ENCODE results near the gene PPP6C. TPM values are rescaled to one million over a fixed set of nuclear protein-coding genes. Genes with fewer than 3 reads are reported as not detected.

The PPP6C gene
- total and polyA plus RNA-seq, 2 of the 13 experiments (the other 11 are each of a cell fraction or from before 2014, with no cell fraction given), result 18.5 to 20.9 TPM

DNA sequence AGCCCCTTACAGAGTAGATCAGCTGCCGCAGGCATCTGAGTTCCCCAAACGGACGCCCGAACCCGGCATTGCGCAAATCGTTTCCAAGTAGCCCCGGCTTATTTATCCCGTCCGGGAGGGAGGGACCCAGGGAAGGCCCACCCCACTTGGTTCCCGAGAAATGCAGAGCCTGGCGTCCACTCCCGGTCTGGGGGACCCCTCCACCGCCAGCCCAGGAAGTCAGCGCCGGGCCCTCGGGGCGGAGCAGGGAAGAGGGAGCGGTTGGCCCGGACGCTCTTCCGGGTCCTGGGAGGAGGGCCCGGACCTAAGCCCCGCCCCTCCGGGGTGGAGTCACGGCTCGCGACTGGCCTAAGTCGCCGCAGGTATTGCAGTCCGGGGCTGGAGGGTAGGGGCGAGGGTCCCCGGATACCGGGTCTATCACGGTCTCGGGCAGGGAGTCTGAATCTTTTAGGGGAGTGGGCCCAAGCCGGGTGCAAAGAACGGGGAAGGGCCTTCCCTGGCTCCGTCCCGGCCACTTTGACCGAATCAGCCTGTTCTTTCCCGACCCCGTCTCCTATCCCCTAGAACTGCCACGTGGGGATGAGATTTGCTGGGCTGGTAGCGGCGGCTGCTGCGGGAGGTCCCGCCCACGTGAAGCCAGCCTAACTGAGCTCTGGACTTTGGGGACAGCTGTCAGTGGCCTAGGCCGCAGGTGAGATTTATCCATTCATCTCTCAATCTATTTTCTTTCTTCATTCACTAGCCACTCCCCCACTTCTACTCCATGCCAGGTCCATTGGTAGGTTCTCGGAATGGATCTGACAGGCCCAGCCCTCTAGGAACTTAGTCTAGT is 10.8 kb upstream of the PPP6C start, which contains the start of gene RABEPK (continued):
- peak; percentile 30; the same call in 1 of the 2 replicates for TF ChIP-seq MED13 (CRISPR knock-in tag; IDR thresholded peaks at IDR 0.05)
- TF ChIP-seq ARNT2 (CRISPR knock-in tag; IDR thresholded peaks at IDR 0.05; ENCODE audit: low read depth), result peak; percentile 55; the same call in 1 of the 2 replicates
- TF ChIP-seq, protein P1, sequence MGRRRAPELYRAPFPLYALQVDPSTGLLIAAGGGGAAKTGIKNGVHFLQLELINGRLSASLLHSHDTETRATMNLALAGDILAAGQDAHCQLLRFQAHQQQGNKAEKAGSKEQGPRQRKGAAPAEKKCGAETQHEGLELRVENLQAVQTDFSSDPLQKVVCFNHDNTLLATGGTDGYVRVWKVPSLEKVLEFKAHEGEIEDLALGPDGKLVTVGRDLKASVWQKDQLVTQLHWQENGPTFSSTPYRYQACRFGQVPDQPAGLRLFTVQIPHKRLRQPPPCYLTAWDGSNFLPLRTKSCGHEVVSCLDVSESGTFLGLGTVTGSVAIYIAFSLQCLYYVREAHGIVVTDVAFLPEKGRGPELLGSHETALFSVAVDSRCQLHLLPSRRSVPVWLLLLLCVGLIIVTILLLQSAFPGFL (CRISPR knock-in tag; IDR thresholded peaks at IDR 0.05), result no peak; the same call in 1 of the 2 replicates
- peak; percentile 49; the same call in 1 of the 2 replicates for TF ChIP-seq MED1 (CRISPR knock-in tag; IDR thresholded peaks at IDR 0.05)
- TF ChIP-seq ZNF124 (CRISPR knock-in tag; IDR thresholded peaks at IDR 0.05), result peak; percentile 81
- TF ChIP-seq, protein P2, sequence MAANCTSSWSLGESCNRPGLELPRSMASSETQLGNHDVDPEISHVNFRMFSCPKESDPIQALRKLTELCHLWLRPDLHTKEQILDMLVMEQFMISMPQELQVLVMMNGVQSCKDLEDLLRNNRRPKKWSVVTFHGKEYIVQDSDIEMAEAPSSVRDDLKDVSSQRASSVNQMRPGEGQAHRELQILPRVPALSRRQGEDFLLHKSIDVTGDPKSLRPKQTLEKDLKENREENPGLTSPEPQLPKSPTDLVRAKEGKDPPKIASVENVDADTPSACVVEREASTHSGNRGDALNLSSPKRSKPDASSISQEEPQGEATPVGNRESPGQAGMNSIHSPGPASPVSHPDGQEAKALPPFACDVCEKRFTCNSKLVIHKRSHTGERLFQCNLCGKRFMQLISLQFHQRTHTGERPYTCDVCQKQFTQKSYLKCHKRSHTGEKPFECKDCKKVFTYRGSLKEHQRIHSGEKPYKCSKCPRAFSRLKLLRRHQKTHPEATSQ (CRISPR knock-in tag; IDR thresholded peaks at IDR 0.05; ENCODE audit: borderline replicate concordance), result no peak
- no peak for TF ChIP-seq ZKSCAN8 (CRISPR knock-in tag; IDR thresholded peaks at IDR 0.05; ENCODE audit: borderline replicate concordance)
- 0 out of 2 replicates have a peak, but pooled peaks have one; percentile 51 for TF ChIP-seq ZSCAN12 (CRISPR knock-in tag; IDR thresholded peaks at IDR 0.05)
- no peak for TF ChIP-seq ZNF432 (CRISPR knock-in tag; IDR thresholded peaks at IDR 0.05; ENCODE audit: borderline replicate concordance)
- TF ChIP-seq ZNF274 (CRISPR knock-in tag; IDR thresholded peaks at IDR 0.05), result peak; percentile 82
- peak; percentile 64; the same call in 1 of the 2 replicates for TF ChIP-seq TARDBP (CRISPR knock-in tag; IDR thresholded peaks at IDR 0.05)
- peak; percentile 70 for TF ChIP-seq GABPA (IDR thresholded peaks at IDR 0.05; ENCODE audit: low read depth, low read length)
- peak; percentile 86 for TF ChIP-seq GABPA (CRISPR knock-in tag; IDR thresholded peaks at IDR 0.05; ENCODE audit: low read depth)
- TF ChIP-seq, protein P3, sequence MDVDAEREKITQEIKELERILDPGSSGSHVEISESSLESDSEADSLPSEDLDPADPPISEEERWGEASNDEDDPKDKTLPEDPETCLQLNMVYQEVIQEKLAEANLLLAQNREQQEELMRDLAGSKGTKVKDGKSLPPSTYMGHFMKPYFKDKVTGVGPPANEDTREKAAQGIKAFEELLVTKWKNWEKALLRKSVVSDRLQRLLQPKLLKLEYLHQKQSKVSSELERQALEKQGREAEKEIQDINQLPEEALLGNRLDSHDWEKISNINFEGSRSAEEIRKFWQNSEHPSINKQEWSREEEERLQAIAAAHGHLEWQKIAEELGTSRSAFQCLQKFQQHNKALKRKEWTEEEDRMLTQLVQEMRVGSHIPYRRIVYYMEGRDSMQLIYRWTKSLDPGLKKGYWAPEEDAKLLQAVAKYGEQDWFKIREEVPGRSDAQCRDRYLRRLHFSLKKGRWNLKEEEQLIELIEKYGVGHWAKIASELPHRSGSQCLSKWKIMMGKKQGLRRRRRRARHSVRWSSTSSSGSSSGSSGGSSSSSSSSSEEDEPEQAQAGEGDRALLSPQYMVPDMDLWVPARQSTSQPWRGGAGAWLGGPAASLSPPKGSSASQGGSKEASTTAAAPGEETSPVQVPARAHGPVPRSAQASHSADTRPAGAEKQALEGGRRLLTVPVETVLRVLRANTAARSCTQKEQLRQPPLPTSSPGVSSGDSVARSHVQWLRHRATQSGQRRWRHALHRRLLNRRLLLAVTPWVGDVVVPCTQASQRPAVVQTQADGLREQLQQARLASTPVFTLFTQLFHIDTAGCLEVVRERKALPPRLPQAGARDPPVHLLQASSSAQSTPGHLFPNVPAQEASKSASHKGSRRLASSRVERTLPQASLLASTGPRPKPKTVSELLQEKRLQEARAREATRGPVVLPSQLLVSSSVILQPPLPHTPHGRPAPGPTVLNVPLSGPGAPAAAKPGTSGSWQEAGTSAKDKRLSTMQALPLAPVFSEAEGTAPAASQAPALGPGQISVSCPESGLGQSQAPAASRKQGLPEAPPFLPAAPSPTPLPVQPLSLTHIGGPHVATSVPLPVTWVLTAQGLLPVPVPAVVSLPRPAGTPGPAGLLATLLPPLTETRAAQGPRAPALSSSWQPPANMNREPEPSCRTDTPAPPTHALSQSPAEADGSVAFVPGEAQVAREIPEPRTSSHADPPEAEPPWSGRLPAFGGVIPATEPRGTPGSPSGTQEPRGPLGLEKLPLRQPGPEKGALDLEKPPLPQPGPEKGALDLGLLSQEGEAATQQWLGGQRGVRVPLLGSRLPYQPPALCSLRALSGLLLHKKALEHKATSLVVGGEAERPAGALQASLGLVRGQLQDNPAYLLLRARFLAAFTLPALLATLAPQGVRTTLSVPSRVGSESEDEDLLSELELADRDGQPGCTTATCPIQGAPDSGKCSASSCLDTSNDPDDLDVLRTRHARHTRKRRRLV (CRISPR knock-in tag; IDR thresholded peaks at IDR 0.05), result peak; percentile 56; the same call in 1 of the 2 replicates
- TF ChIP-seq, protein P4, sequence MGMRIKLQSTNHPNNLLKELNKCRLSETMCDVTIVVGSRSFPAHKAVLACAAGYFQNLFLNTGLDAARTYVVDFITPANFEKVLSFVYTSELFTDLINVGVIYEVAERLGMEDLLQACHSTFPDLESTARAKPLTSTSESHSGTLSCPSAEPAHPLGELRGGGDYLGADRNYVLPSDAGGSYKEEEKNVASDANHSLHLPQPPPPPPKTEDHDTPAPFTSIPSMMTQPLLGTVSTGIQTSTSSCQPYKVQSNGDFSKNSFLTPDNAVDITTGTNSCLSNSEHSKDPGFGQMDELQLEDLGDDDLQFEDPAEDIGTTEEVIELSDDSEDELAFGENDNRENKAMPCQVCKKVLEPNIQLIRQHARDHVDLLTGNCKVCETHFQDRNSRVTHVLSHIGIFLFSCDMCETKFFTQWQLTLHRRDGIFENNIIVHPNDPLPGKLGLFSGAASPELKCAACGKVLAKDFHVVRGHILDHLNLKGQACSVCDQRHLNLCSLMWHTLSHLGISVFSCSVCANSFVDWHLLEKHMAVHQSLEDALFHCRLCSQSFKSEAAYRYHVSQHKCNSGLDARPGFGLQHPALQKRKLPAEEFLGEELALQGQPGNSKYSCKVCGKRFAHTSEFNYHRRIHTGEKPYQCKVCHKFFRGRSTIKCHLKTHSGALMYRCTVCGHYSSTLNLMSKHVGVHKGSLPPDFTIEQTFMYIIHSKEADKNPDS (CRISPR knock-in tag; IDR thresholded peaks at IDR 0.05), result no peak
